Stimulated activated CD4-positive, alpha-beta T cell treated with anti-CD3 and anti-CD28 coated beads, Interleukin-15, amount 100 ng/mL, for 48 hours (primary cell): Measurements from ENCODE around the gene CFAP92.
A peak's percentile ranks its signal among the peaks of the same experiment; 100 is the strongest.
"Not testable (repeated sequence)": the region's sequence is repeated elsewhere in the genome, so short reads cannot be mapped to it uniquely, and the experiment has no call there.

Experiments used
- DNase-seq, 2 donors: peaks; one replicate each; pipeline ENCODE4 v3.0.0-alpha.2; 2020; ENCODE audit warnings: low read depth in 2 of 2

Gene CFAP92

DNA sequence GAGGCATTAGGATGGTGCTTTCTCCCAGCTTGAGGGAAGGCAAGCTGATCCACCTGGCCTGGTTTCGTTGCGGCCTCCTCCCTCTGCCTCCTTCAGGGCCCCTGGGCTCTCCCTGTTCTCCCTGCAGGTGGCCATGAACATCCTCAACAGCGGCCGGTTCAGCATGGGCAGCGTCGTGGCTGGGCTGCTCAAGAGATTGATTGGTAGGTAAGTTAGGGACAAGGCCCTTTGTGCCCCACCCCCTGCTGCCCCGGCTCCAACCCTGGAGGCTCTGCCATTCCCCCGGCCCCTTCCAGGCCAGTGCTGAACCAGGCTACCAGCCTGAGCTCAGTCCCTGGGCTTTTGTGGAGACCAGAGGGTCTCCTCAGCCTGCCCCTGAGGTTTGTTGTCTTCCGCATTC, 91.5 kb downstream of the CFAP92 start:
- DNase-seq, result no peak

- DNase-seq, result no peak
Measured at GRCh38 chr3:128895843-128896697, 97.8 kb downstream of the CFAP92 start.

GRCh38 chr3:128889139-128889894, 104.6 kb downstream of the CFAP92 start:
- no peak for DNase-seq

DNA sequence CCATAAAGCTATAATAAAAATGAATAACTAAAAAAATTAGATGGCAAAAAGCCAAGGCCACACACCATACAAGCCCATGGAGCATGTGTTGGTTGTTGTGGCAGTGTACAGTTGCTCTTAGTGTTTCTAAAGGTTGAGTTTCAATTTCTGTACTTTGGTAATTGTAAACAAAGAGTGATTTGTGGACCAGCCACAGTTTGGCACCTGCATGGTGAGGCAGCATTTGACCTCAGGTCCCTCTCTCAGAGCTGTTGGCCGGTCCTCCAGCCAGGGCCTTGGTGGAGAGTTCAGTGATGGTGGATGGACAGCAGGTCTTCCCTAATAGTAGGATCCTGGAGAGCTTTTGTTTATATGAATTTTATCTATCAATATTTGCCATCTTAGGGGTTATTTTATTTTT, 108.9 kb downstream of the CFAP92 start:
- no peak for DNase-seq

DNA sequence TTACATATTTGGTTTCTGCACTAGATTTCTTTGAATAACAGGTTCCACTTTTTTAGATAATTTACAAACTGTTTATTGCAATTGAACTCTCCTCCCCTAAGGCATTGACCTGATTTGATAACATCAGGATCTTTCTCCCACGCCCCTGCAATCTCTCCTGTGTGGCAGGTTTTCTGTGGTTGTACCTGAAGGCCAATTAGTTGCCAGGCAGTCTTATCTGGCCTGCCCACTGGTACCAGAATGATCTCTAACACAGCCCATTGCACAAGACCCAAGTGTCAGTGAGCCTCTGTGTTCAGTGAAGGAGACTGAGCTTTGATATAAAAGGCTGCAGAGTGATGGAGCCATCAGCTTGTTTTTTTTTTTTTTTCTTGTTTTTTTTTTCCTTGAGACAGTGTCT, 111.2 kb downstream of the CFAP92 start:
- DNase-seq, result no peak

DNA sequence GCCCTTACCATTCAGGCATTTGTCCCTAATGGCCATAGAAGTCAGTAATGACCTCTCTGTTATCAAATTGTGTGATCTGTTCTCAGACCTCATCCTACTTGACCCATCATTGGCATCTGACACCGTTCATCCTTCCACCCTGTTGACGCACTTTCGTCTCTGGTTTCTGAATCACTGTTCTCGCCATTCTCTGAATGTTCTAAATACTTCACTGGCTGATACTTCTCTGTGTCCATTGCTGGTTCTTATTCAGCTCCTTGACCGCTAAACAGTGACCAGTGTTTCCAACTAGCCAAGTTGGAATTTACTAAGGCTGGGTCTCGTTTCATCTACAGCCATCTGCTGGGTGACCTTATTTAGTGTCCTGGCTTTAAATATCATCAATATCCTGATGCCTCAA, 112.3 kb downstream of the CFAP92 start:
- DNase-seq, result no peak

DNA sequence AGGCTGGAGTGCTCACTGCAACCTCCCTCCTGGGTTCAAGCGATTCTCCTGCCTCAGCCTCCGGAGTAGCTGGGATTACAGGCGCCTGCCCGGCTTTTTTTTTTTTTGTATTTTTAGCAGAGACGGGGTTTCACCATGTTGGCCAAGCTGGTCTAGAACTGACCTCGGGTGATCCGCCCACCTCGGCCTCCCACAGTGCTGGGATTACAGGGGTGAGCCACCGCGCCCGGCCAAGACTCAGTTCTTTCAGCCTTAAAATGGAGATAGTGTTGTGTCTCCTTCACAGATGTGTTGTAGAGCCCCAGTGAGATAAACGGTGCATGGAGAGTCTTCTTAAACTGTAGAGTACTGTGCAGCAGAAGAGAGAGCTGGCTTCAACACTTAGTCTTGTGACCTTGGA, 113.4 kb downstream of the CFAP92 start:
- DNase-seq, result not testable (repeated sequence)

GRCh38 chr3:128879991-128880390, 113.9 kb downstream of the CFAP92 start:
- no peak for DNase-seq

GRCh38 chr3:128879125-128879969, 114.5 kb downstream of the CFAP92 start, which contains the start of gene ACAD9:
ACAD9 (plus strand) TSS chr3:128879620; CDS start chr3:128879692, 72 bp downstream.
- DNase-seq, result peak; percentile 96

- no peak for DNase-seq
Measured at GRCh38 chr3:128878556-128879124, 115.2 kb downstream of the CFAP92 start.

- DNase-seq, result no peak
Measured at GRCh38 chr3:128878011-128878457, 115.8 kb downstream of the CFAP92 start.

DNA sequence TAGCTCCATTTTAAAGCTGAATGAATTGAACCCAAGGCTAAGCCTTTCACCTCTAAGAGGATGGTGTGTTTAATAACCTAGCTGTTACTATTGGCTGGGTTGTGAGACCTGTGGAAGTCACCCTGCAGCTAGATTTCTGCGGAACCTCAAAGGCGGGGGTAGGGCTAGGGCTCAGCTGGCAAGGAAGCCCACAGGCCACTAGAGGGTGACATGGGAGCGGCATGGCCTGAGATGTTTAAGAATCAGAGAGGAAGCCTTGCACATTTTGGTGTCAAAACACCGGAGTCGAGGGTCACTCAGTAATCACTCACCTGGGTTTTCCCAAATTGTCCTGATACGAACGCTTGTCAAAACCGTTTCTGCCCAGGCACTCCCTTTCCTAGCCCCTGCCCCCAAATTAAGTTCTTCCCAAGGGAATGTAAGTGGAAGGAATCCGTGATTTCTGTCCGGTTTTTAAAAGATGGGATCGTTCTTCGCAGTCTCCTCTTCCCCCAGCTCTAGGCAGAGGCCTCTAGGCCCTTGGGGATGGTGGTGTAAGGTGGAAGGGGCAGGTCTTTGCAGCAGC, 118.2 kb downstream of the CFAP92 start:
- DNase-seq, result peak; percentile 52 to 62

DNA sequence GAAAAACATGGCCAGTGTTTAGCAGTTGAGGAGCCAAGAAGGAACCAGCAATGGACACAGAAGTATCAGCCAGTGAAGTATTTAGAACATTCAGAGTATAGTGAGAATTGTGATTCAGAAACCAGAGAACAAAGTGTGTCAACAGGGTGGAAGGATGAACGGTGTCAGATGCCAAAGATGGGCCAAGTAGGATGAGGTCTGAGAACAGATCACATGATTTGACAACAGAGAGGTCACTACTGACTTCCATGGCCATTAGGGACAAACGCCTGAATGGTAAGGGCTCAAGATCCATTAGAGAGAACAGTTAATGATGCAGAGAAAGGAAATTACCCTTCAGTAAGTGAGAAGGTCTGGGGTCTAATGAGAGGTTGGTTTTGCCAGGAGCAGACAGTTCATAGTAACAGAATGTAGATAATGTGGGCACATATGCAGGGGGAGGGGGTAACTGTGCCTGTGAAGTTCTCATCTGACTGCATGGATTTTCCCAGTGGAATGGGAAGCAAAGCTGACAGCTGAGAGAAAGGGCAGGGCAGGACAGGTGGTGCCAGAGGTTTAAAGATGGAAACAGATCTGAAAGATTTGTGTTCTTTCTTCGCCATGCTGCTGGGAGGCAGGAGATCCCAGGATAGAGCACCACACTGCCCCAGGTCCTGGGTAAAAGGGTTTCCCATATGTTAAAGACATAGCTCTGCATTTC, 119.2 kb downstream of the CFAP92 start:
- no peak for DNase-seq

DNA sequence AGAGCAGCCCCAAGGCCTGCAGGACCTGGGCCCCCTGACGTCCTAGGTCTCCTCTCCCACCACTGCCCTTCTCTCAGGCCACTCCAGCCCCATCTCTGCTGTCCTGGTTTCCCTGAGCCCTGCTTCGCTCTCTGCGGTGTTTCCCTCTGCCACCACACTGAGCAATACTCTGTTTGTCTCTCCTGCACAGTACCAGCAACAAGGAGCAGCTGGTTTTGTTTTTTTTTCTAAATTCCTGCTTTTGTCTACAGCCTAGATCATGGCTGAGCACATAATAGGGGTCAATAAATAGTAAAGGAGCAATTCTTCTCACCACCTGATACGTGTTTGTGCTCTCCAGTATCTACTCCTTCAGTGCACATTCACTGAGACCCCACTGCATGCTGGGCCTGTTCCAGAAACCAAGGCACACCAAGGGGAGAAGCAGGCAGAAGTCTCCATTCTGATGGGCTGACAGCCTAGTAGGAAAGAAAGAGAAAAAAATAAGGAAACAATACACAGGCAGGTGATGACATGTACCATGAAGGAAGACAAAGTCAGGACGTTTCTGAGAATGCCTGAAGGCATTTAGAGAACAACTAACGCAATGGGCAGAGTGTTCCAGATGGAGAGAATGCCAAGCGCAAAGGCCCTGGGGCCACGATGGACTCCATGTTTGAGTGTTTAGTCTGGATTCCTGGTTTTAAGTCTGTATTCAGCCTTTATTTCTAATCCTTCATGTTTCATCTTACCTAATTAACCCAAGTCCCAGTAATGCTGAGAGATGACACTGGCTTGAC, 120.4 kb downstream of the CFAP92 start:
- DNase-seq, result no peak

DNA sequence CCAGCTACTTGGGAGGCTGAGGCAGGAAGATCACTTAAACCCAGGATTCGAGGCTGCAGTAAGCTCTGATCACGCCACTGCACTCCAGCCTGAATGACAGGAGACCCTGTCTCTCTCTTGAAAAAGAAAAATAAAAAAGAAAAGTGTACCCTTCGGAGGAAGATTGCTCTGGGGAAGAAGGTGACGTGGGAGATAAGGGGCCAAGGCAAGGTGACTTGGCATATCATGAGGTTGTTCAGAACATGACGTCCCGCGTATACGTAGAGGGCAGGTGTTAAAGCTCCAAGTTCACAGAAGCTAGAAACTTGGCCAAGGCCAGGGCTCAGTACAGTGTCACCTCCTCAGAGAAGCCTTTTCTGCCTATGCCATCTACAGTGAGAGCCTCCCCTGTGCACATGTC, 121.1 kb downstream of the CFAP92 start:
- DNase-seq, result no peak

- DNase-seq, result no peak
Measured at GRCh38 chr3:128872282-128872681, 121.6 kb downstream of the CFAP92 start.

DNA sequence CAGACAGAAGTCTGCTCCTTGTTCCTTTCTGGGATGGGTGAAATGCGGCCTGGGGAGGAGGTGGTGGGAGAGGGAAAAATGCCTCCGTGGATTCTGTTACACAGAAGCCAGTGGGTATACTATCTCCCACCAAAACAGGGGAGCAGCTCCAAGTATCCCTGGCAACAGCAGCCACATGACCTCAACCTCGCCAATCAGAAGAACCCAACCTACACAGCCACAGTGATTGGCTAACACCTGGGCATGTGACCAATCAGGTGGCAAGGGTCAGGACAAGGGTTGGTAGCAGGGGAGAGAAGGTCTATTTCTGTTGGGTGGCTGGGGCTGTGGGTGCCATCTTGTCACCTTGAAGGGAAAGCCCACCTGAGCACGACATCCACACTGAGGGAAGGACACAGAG, 123.5 kb downstream of the CFAP92 start:
- no peak for DNase-seq

GRCh38 chr3:128867200-128868125, 126.4 kb downstream of the CFAP92 start:
- DNase-seq, result no peak
